Measurements from ENCODE around the gene FADD. TPM values are rescaled to one million over a fixed set of nuclear protein-coding genes. Genes with fewer than 3 reads are reported as not detected.

Gene FADD
- total and polyA plus RNA-seq, 2 donors (not counting 3 experiments of a cell fraction or from before 2014, with no cell fraction given) = 35.4 to 45.1 TPM

DNA sequence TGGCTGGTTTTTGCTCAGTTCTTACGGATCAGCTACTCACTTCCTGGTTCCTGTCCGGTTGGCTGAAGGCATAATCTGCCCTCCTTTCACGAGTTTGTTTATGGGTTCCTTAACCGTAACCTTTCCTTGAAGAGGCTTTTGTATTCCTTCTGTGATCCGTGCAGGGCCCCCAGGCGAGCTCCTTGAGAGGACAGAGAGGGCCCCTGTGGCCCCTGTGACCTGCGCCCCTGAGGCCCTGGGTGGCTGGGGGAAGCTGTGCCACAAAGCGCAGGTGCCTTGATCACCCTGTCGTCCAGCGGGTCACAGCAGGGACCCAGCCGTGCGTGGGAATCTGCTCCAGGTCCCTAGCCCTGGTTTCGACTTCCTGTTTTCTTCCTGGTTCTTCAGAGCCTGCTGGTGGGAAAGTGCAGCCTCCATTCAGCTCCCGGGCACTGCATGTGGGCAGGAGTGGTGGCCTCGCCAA is 27.8 kb upstream of the FADD start:
- dilution Hi-C loops (cut with MboI; ENCODE audit: extremely low pct_ligation_motif_present, low sequenced_read_pairs) = loop anchor here (25.0 kb wide), 1 partner anchor 263 kb away; no protein-coding TSS in a partner anchor

More for the DNA sequence above, 27.8 kb upstream of the FADD start:
- Histone ChIP-seq H4K20me1 (replicated peaks; ENCODE audit: control insufficient read depth, extremely low read depth, insufficient read depth, low read length) (no peaks in the 10 kb centered on the region), H3K27ac (ENCODE audit: insufficient read depth, low read depth, low read length) (no peak overlapping the region), H3K4me1 (ENCODE audit: control insufficient read depth, extremely low read depth, insufficient read depth, low read length) (no peaks in the 10 kb centered on the region), H3K4me3 (replicated peaks in 1 of 3; ENCODE audit: insufficient read depth in 1 of 3, low read depth in 1 of 3, low read length in 3 of 3) (no peak overlapping the region), H2AFZ (ENCODE audit: low read depth, low read length) (no peak overlapping the region), H3K27me3 (ENCODE audit: control insufficient read depth in 2 of 2, insufficient read depth in 2 of 2, low read length in 2 of 2) (no peaks in the 10 kb centered on the region), H3K4me2 (ENCODE audit: insufficient read depth, low read length) (no peak overlapping the region), H3K36me3 (ENCODE audit: control insufficient read depth in 2 of 2, extremely low read depth in 1 of 2, insufficient read depth in 2 of 2, low read length in 2 of 2) (no peaks in the 10 kb centered on the region), H3K9me3 (replicated peaks; ENCODE audit: control insufficient read depth, insufficient read depth, low read length) (no peaks in the 10 kb centered on the region), H3K9me1 (replicated peaks; ENCODE audit: control insufficient read depth, extremely low read depth, insufficient read depth, low read length) (no peaks in the 10 kb centered on the region), H3K79me2 (ENCODE audit: control insufficient read depth, insufficient read depth, low read length) (no peaks in the 10 kb centered on the region), H3K9ac (replicated peaks; ENCODE audit: extremely low read depth, insufficient read depth, low read length) (no peak overlapping the region)
- DNase-seq (ENCODE audit: low read depth, low spot score) (peak; percentile 15), FAIRE-seq (no peak)
- BruUV-seq (replicated peaks) = no TSS peak
- POLR2A ChIA-PET = no interaction called here
- intact Hi-C loops (cut with micrococcal nuclease) = no loop called here
- CTCF ChIA-PET = interaction anchor here (0.8 to 1.9 kb wide), 4 partner anchors 9 to 260 kb away, joined by 3 to 12 read pairs (median 6); no protein-coding TSS in a partner anchor
- TF ChIP-seq MYC (IDR thresholded peaks at IDR 0.05; ENCODE audit: low read depth, low read length) (no peak), EZH2 (IDR thresholded peaks at IDR 0.05; ENCODE audit: borderline replicate concordance, low read depth, low read length, severe bottlenecking) (no peak), GATA2 (IDR thresholded peaks at IDR 0.05; ENCODE audit: insufficient read depth, insufficient read length, low read depth, low read length) (no peak), POLR2A (IDR thresholded peaks at IDR 0.05; ENCODE audit: low read depth, low read length) (no peak), FOS (IDR thresholded peaks at IDR 0.05; ENCODE audit: borderline replicate concordance, insufficient read depth, low read length) (no peak)
- TF ChIP-seq, protein P1, sequence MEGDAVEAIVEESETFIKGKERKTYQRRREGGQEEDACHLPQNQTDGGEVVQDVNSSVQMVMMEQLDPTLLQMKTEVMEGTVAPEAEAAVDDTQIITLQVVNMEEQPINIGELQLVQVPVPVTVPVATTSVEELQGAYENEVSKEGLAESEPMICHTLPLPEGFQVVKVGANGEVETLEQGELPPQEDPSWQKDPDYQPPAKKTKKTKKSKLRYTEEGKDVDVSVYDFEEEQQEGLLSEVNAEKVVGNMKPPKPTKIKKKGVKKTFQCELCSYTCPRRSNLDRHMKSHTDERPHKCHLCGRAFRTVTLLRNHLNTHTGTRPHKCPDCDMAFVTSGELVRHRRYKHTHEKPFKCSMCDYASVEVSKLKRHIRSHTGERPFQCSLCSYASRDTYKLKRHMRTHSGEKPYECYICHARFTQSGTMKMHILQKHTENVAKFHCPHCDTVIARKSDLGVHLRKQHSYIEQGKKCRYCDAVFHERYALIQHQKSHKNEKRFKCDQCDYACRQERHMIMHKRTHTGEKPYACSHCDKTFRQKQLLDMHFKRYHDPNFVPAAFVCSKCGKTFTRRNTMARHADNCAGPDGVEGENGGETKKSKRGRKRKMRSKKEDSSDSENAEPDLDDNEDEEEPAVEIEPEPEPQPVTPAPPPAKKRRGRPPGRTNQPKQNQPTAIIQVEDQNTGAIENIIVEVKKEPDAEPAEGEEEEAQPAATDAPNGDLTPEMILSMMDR (IDR thresholded peaks at IDR 0.05; ENCODE audit: extremely low read depth in 1 of 2, insufficient read depth in 1 of 2, low read depth in 1 of 2, low read length in 2 of 2) = no peak
- TF ChIP-seq, protein P2, sequence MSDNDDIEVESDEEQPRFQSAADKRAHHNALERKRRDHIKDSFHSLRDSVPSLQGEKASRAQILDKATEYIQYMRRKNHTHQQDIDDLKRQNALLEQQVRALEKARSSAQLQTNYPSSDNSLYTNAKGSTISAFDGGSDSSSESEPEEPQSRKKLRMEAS (IDR thresholded peaks at IDR 0.05; ENCODE audit: insufficient read depth, insufficient read length) = no peak

Measured in endothelial cell of umbilical vein (primary cell).